ENCODE measurements around the gene LRRC34. TPM values are rescaled to one million over a fixed set of nuclear protein-coding genes. Genes with fewer than 3 reads are reported as not detected.

The LRRC34 gene
- total RNA-seq, 1 donor from 2014 or later, result under 0.01 TPM

DNA sequence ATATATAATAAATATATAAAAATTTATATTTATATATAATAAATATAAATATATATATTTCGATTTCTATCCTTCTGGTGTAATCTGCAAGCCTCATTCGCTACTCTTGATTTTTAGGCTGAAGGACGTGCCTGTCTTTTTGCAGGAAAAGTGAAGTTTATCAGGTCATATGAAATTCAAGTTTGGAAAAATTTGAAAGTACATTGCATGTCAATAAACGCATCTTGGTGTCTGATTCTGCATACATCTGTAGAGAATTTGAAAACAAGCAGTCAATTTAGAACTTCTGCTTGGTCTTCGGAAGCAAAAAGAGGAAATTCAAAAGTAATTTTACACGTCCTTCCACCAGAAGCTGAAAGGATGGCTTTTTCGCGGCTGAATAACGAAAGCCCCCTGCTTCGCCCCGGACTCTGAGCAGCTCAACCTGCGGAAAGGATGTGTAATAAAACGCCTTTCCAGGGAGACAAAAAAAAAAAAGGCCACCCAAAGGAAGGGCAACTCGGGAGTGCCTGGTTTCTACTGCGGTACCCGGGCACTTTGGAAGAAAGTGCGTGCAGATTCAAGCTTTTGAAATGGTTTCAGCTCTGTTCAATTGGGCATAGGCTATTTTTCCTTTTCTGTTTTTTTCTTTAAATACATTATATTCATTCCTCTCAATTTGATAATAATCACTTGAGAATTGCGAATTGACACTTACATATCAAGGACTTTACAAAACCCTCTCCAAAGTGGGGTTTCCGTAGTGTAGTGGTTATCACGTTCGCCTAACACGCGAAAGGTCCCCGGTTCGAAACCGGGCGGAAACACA, 41.0 kb downstream of the LRRC34 start:
- peaks cover 5% of the 10 kb centered on the region for H3K36me3 ChIP-seq (ENCODE audit: control insufficient read depth, insufficient read depth, low read length)
- H3K4me3 ChIP-seq (ENCODE audit: low read depth, low read length), result peak overlapping the region; percentile 79
- TF ChIP-seq, protein P1, sequence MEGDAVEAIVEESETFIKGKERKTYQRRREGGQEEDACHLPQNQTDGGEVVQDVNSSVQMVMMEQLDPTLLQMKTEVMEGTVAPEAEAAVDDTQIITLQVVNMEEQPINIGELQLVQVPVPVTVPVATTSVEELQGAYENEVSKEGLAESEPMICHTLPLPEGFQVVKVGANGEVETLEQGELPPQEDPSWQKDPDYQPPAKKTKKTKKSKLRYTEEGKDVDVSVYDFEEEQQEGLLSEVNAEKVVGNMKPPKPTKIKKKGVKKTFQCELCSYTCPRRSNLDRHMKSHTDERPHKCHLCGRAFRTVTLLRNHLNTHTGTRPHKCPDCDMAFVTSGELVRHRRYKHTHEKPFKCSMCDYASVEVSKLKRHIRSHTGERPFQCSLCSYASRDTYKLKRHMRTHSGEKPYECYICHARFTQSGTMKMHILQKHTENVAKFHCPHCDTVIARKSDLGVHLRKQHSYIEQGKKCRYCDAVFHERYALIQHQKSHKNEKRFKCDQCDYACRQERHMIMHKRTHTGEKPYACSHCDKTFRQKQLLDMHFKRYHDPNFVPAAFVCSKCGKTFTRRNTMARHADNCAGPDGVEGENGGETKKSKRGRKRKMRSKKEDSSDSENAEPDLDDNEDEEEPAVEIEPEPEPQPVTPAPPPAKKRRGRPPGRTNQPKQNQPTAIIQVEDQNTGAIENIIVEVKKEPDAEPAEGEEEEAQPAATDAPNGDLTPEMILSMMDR (IDR thresholded peaks at IDR 0.05; ENCODE audit: insufficient read depth, low read length, severe bottlenecking), result no peak
- FAIRE-seq (no peak), DNase-seq (ENCODE audit: low read depth) (peak; percentile 73)
- H3K27me3 ChIP-seq (ENCODE audit: control insufficient read depth, insufficient read depth, low read length), result no peaks in the 10 kb centered on the region

DNA sequence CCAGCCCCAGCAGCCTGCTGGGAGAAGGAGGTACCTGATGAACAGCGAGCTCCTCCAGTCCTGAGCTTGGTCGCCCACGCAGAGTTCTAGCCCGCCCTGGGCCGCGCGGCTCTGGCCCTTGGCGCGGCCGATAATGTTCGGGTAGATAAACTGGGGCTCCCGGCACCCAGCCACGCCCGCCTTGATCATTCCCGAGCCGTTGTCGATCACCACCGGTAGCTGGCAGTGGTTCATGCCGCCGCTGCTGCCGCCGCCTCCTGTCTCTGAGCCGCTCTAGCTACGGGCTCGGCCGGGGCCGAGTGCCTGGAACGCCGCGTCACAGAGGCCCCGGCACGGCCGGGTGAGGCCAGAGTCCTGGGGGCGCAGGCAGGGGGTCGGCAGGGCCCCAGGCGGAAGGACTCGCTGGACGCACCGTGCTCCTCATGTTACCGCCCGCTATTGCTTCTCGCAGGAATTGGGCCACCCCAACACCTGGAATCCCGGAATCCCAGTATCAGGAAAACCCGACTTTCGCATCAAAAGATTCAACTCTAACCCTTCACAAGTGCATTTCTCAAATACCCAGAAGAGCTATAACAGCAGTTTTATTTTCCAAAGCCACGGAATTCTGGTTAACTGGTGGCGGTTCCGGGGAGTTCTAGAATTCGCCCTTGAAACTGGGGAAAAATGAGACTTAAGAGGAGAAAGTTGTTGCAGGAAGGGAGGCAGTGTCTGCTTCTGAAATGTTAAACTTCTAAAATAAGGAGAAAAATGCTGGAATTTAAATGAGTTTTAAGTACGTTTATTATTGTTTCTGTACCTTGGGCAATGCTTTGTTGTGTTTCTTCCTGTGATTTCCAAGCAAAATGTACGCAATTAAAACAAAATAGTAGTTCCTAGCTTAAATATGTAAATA, 43.2 kb downstream of the LRRC34 start, which contains the start of gene ACTRT3:
ACTRT3 (minus strand) TSS at position 275 of the 895 bp plus-strand sequence; CDS start at position 234, 41 bp downstream.
- FAIRE-seq (no peak), DNase-seq (ENCODE audit: low read depth) (peak; percentile 61)
- Histone ChIP-seq H3K27me3 (ENCODE audit: control insufficient read depth, insufficient read depth, low read length) (no peaks in the 10 kb centered on the region), H3K4me3 (ENCODE audit: low read depth, low read length) (peak within 1 kb of the TSS; percentile 75), H3K36me3 (ENCODE audit: control insufficient read depth, insufficient read depth, low read length) (peaks cover 2% of the 10 kb centered on the region)
- TF ChIP-seq, protein P1 (IDR thresholded peaks at IDR 0.05; ENCODE audit: insufficient read depth, low read length, severe bottlenecking), result peak; percentile 17

DNA sequence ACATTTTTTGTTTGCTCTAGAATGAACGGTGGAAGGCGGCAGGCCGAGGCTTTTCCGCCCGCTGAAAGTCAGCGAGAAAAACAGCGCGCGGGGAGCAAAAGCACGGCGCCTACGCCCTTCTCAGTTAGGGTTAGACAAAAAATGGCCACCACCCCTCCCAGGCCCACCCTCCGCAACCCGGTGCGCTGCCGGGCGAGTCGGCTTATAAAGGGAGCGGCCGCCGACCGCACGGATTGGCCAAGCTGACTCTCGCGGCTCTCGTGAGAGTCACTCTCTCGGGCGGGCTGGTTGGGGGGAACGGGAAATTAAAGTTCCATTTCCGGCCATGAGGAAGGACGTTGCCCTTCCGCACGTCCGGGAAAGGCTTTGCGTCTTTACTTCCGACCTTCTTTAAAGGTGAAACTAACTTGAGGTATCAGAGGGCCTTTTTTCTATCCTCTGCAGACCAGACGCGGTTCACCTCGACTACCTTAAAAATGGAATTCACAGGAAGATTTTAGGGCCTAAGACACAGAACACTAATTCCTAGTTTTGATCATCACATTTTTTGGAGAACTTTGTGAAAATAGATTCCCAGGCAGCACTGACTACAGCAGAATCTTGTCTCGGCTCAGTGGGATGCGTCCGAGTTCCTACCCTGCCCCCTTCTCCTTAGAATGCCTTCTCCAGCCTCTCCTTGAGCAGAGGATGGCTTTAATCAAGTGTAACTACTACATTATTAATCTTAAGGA, 47.7 kb downstream of the LRRC34 start, which contains the start of gene TERC:
TERC (minus strand) TSS at position 179 of the 731 bp plus-strand sequence.
- peak; percentile 77 for DNase-seq (ENCODE audit: low read depth)

DNA sequence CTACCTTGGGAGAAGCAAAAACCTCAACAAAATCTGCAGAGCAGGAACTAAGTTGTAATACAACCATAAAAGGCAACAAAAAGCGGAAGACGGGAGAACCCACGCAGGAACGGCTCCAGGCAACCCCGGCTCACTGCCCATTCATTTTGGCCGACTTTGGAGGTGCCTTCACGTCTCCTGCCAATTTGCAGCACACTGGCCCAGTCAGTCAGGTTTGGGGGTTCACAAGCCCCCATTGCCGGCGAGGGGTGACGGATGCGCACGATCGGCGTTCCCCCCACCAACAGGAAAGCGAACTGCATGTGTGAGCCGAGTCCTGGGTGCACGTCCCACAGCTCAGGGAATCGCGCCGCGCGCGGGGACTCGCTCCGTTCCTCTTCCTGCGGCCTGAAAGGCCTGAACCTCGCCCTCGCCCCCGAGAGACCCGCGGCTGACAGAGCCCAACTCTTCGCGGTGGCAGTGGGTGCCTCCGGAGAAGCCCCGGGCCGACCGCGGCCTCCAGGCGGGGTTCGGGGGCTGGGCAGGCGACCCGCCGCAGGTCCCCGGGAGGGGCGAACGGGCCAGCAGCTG, 48.3 kb downstream of the LRRC34 start:
- FAIRE-seq (no peak), DNase-seq (ENCODE audit: low read depth) (peak; percentile 37)
- TF ChIP-seq, protein P1 (IDR thresholded peaks at IDR 0.05; ENCODE audit: insufficient read depth, low read length, severe bottlenecking), result no peak

More for the DNA sequence above, 47.7 kb downstream of the LRRC34 start, which contains the start of gene TERC:
- Histone ChIP-seq H3K36me3 (ENCODE audit: control insufficient read depth, insufficient read depth, low read length) (no peaks in the 10 kb centered on the region), H3K4me3 (ENCODE audit: low read depth, low read length) (peak within 1 kb of the TSS; percentile 87), H3K27me3 (ENCODE audit: control insufficient read depth, insufficient read depth, low read length) (no peaks in the 10 kb centered on the region)
- TF ChIP-seq, protein P1 (IDR thresholded peaks at IDR 0.05; ENCODE audit: insufficient read depth, low read length, severe bottlenecking), result no peak
- no peak for FAIRE-seq

DNA sequence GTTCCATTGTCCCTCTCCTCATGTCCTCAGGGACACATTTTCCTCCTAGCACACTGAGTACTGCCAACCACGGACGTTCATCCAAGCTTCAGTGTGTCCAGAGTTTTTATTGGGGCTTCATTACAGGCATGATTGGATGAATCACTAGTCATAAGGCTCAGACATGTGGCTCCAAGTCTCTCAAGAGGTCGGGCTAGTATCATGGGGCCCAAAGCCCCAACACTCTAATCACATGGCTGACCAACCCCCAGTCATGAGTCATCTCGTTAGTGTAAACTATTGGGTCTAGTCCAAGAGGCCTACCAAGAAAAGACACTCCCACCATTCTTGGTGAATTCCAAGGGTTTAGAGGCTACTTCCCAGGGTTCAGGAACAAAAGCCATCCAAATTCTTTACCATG, 52.2 kb downstream of the LRRC34 start:
- FAIRE-seq, result no peak
- peak; percentile 46 for DNase-seq (ENCODE audit: low read depth)
- Histone ChIP-seq H3K4me3 (ENCODE audit: low read depth, low read length) (no peak overlapping the region), H3K36me3 (ENCODE audit: control insufficient read depth, insufficient read depth, low read length) (no peaks in the 10 kb centered on the region), H3K27me3 (ENCODE audit: control insufficient read depth, insufficient read depth, low read length) (no peaks in the 10 kb centered on the region)
- TF ChIP-seq, protein P1 (IDR thresholded peaks at IDR 0.05; ENCODE audit: insufficient read depth, low read length, severe bottlenecking), result no peak

More for the DNA sequence above, 48.3 kb downstream of the LRRC34 start:
- Histone ChIP-seq H3K27me3 (ENCODE audit: control insufficient read depth, insufficient read depth, low read length) (no peaks in the 10 kb centered on the region), H3K36me3 (ENCODE audit: control insufficient read depth, insufficient read depth, low read length) (no peaks in the 10 kb centered on the region), H3K4me3 (ENCODE audit: low read depth, low read length) (peak overlapping the region; percentile 87)

Data from bronchial epithelial cell (primary cell).